K562 (cell line): ENCODE measurements around the gene NPTX2. TPM values are rescaled to one million over a fixed set of nuclear protein-coding genes. Genes with fewer than 3 reads are reported as not detected.

ENCODE experiments used
- ATAC-seq: fragments of 200-7000 bp; cut with Tn5 transposase; 3 replicates; pipeline ENCODE4 v1.9.1; 2020; ENCODE audit warnings: moderate library complexity
- BruUV-seq: library from RNA; stranded (reverse); fragments of 400-500 nt; replicated peaks from 2 replicates; lab custom pipeline; 2021; lab: Mats Ljungman, UMichigan
- CTCF ChIA-PET: fragments of 300-600 bp; formaldehyde crosslinking; extraction: SDS; loops from one replicate; lab custom pipeline; 2021; ENCODE audit warnings: low intra/inter-chr PET ratio; lab: Yijun Ruan, JAX
- POLR2A ChIA-PET: fragments of 300-600, 350-650 bp; sonication (Branson Sonifier 250); formaldehyde crosslinking; extraction: SDS; loops from one replicate; lab custom pipeline; 2021; ENCODE audit warnings: antibody characterized with exemption, inconsistent platforms; lab: Yijun Ruan, JAX
- DNase-seq, 4 experiments: peaks; one replicate each; pipeline versions ENCODE4 v3.0.0 to v3.0.0-alpha.2; 2011 to 2018; ENCODE audit warnings: low spot score in 3 of 4, mixed read lengths in 3 of 4; ENCODE audit errors: extremely low read depth in 1 of 4
- FAIRE-seq: peaks from 2 replicates; lab custom pipeline; 2011; peaks lifted over from hg19 to GRCh38; lab: Jason Lieb, UNC
- H2AFZ ChIP-seq: 2 replicates; pipeline ENCODE4 v1.6.0; 2011; ENCODE audit warnings: low read depth, low read length, control low read depth, inconsistent platforms
- H3K27ac ChIP-seq: fragments of 200-600 bp; 3 replicates; pipeline ENCODE4 v1.8.0; 2011; ENCODE audit warnings: low read depth, mild to moderate bottlenecking, control low read depth, inconsistent platforms, low read length, moderate library complexity, mixed read lengths; ENCODE audit errors: extremely low read depth
- H3K27me3 ChIP-seq, 2 experiments: fragments of 300-600 bp in 1 of 2; 2 replicates in 1 of 2; 3 replicates in 1 of 2; pipeline versions ENCODE4 v1.6.0 to v1.8.0; 2011; ENCODE audit warnings: inconsistent platforms in 2 of 2, low read length in 2 of 2, mild to moderate bottlenecking in 1 of 2, mixed read lengths in 1 of 2, moderate library complexity in 1 of 2; ENCODE audit not compliant: control insufficient read depth in 2 of 2, insufficient read depth in 2 of 2
- H3K36me3 ChIP-seq: fragments of 300-600 bp; 3 replicates; pipeline ENCODE4 v1.8.0; 2011; ENCODE audit warnings: mild to moderate bottlenecking, low read length, inconsistent platforms; ENCODE audit not compliant: control insufficient read depth, insufficient read depth
- H3K4me1 ChIP-seq, 2 experiments: fragments of 200-600 bp in 1 of 2; replicated peaks in 1 of 2; 2 replicates in 1 of 2; 3 replicates in 1 of 2; pipeline versions ENCODE4 v1.5.1 to v1.8.0; 2011; ENCODE audit warnings: inconsistent platforms in 2 of 2, low read length in 2 of 2, mild to moderate bottlenecking in 1 of 2, mixed read lengths in 1 of 2, moderate library complexity in 1 of 2; ENCODE audit not compliant: control insufficient read depth in 2 of 2, insufficient read depth in 2 of 2
- H3K4me2 ChIP-seq: 2 replicates; pipeline ENCODE4 v1.6.1; 2011; ENCODE audit warnings: low read length, control low read depth, inconsistent platforms, mixed read lengths; ENCODE audit not compliant: insufficient read depth
- H3K4me3 ChIP-seq: fragments of 200-600 bp; sonication (generic), shearing (Covaris generic); 2 replicates; pipeline ENCODE4 v1.5.1; 2016; ENCODE audit warnings: control low read depth, inconsistent platforms
- H3K79me2 ChIP-seq: fragments of 200-600 bp; 3 replicates; pipeline ENCODE4 v1.8.0; 2011; ENCODE audit warnings: low read length, inconsistent platforms; ENCODE audit not compliant: control insufficient read depth, insufficient read depth
- H3K9ac ChIP-seq, 2 experiments: 2 replicates each; pipeline versions ENCODE4 v1.6.0 to v1.6.1; 2011; ENCODE audit warnings: low read depth in 2 of 2, low read length in 2 of 2, control low read depth in 1 of 2, inconsistent platforms in 1 of 2, mild to moderate bottlenecking in 1 of 2, mixed read lengths in 1 of 2; ENCODE audit not compliant: insufficient read depth in 1 of 2
- H3K9me1 ChIP-seq: one replicate; pipeline ENCODE4 v1.6.0; 2011; ENCODE audit warnings: inconsistent platforms, mild to moderate bottlenecking, low read length, moderate library complexity; ENCODE audit not compliant: control insufficient read depth, insufficient read depth
- H3K9me3 ChIP-seq: replicated peaks from 2 replicates; pipeline ENCODE4 v1.5.1; 2011; ENCODE audit warnings: low read depth, low read length, inconsistent platforms; ENCODE audit not compliant: control insufficient read depth, insufficient read depth
- H4K20me1 ChIP-seq: replicated peaks from 2 replicates; pipeline ENCODE4 v1.6.1; 2011; ENCODE audit warnings: low read length, inconsistent platforms, mixed read lengths; ENCODE audit not compliant: control insufficient read depth, insufficient read depth
- ATF7 ChIP-seq: fragments of 450-650 bp; IDR thresholded peaks from 2 replicates; pipeline ENCODE4 v1.7.1; 2014; ENCODE audit warnings: mild to moderate bottlenecking, moderate library complexity
- CBFA2T2 ChIP-seq: fragments of 450-650 bp; conservative IDR thresholded peaks from 2 replicates; pipeline ENCODE4 v1.6.1; 2017; ENCODE audit warnings: mild to moderate bottlenecking
- CBX3 ChIP-seq, 2 experiments: IDR thresholded peaks; 1 replicate in 1 of 2; 2 replicates in 1 of 2; pipeline ENCODE4 v1.6.1; 2012; ENCODE audit warnings: inconsistent platforms in 2 of 2, low read length in 2 of 2, borderline replicate concordance in 1 of 2, control low read depth in 1 of 2
- MEIS2 ChIP-seq: fragments of 450-650 bp; IDR thresholded peaks from 2 replicates; pipeline ENCODE4 v1.6.1; 2014; ENCODE audit warnings: mild to moderate bottlenecking; ENCODE audit not compliant: partially characterized antibody
- MNT ChIP-seq, 2 experiments: fragments of 450-650 bp; conservative IDR thresholded peaks; 2 replicates each; pipeline ENCODE4 v1.6.1; 2017; ENCODE audit warnings: mild to moderate bottlenecking in 2 of 2, moderate library complexity in 2 of 2
- NBN ChIP-seq: fragments of 450-650 bp; IDR thresholded peaks from 2 replicates; pipeline ENCODE4 v1.6.1; 2016; ENCODE audit warnings: low read depth, mild to moderate bottlenecking
- NFE2 ChIP-seq: IDR thresholded peaks from 2 replicates; pipeline ENCODE4 v1.6.1; 2014; ENCODE audit warnings: antibody characterized with exemption, low read depth
- POLR2AphosphoS5 ChIP-seq: IDR thresholded peaks from 2 replicates; pipeline ENCODE4 v1.6.1; 2011; ENCODE audit warnings: mild to moderate bottlenecking, low read depth, low read length, moderate library complexity; ENCODE audit not compliant: control insufficient read depth, insufficient read depth
- XRCC4 ChIP-seq: IDR thresholded peaks from one replicate; pipeline ENCODE4 v1.6.1; 2011; ENCODE audit not compliant: insufficient read depth, insufficient read length; ENCODE audit errors: extremely low read depth
- ZNF780A ChIP-seq: fragments of 250-450 bp; sonication (Bioruptor Pico); IDR thresholded peaks from 2 replicates; pipeline ENCODE4 v1.5.0; 2021; ENCODE audit warnings: mild to moderate bottlenecking
- WGBS: fragments of 100-300 bp; shearing (Covaris generic); methylation state at CpG from one replicate; pipeline ENCODE4 v1.1.6; 2016; ENCODE audit warnings: low coverage, mixed read lengths; ENCODE audit not compliant: insufficient coverage; ENCODE audit errors: missing lambda C conversion rate; 5-methylcytosine and 5-hydroxymethylcytosine counted together
- in situ Hi-C: fragments of 300-500 bp; cut with MboI; formaldehyde crosslinking; loops from 4 replicates; pipeline ENCODE4 v1.15.0; 2018; ENCODE audit warnings: inconsistent platforms, mixed read lengths
- intact Hi-C: fragments of 100-400 bp; cut with micrococcal nuclease; formaldehyde crosslinking; loops from 2 replicates; pipeline ENCODE4 v1.14.2; 2022
- polyA plus RNA-seq, 8 experiments: library from polyadenylated mRNA; depleted of rRNA in 4 of 8; stranded (reverse) in 5 of 8; unstranded in 3 of 8; fragments of >200 nt; fragmentation: Nextera tagmentation in 2 of 8; fragmentation: Illumina TruSeq in 1 of 8; extraction: Ambion mirVana in 2 of 8; extraction: Trizol in 1 of 8; gene quantifications; 2 replicates each; pipeline versions ENCODE4 v1.2.1 to v1.2.3, GENCODE V29; 2011 to 2014; ENCODE audit warnings: inconsistent platforms in 1 of 8, missing spikeins in 1 of 8
- total RNA-seq, 7 experiments: library from RNA; depleted of rRNA in 6 of 7; stranded (reverse); fragments of >200 nt in 6 of 7; fragmentation: Illumina TruSeq in 2 of 7; extraction: Trizol in 2 of 7; gene quantifications; 2 replicates each; pipeline versions ENCODE4 v1.2.1 to v1.2.3, GENCODE V29; 2011 to 2021; ENCODE audit warnings: low replicate concordance in 1 of 7

NPTX2 gene
- total and polyA plus RNA-seq, 9 of the 15 experiments (the other 6 are each of a cell fraction or from before 2014, with no cell fraction given) = 0.07 TPM; not detected in 8

DNA sequence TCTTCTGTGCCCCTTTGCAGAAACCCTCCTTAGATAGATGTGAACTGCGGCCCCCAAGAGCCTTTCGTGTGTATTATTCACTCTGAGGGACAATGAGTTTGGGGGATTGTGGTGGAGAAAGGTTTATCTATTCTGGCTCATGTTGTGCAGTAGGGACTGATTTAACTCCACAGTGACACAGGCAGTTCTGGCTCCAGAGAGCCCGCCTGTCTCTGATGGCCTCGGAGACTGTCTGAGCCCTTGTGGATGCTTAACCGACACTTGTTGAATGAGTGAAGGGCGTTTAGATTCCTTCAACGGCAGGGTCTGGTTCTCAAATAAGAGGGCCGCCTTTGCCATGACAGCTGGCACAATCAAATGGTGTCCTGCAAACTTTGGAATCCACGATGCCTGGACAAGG, 5.8 kb downstream of the NPTX2 start (continued):
- TF ChIP-seq MEIS2 (no peak), ZNF780A (CRISPR knock-in tag) (no peak)

- ATAC-seq (no peak), DNase-seq (no peak), FAIRE-seq (no peak)
- WGBS = under 1% methylated on average over 25 of the region's 28 CpGs
- Histone ChIP-seq H4K20me1 (peaks cover 4% of the 10 kb centered on the region; the same call in 1 of the 2 replicates), H3K9ac (no peak overlapping the region), H3K27ac (no peak overlapping the region), H3K9me3 (no peaks in the 10 kb centered on the region), H3K4me3 (no peak overlapping the region), H3K27me3 (peaks cover 8 to 76% of the 10 kb centered on the region in 2 experiments; a peak in 4 of 5 replicates), H2AFZ (no peak overlapping the region), H3K4me2 (no peak overlapping the region), H3K4me1 (0 out of 5 replicates have a peak, but pooled peaks cover 0 to under 1% of the 10 kb centered on the region in 2 experiments), H3K36me3 (no peaks in the 10 kb centered on the region), H3K9me1 (no peaks in the 10 kb centered on the region), H3K79me2 (no peaks in the 10 kb centered on the region)
- no peak for TF ChIP-seq POLR2AphosphoS5
- TF ChIP-seq CBX3 (IDR thresholded peaks at IDR 0.05; ENCODE audit: borderline replicate concordance in 1 of 2, low read length in 2 of 2) = no peak
- TF ChIP-seq ATF7 = no peak
- TF ChIP-seq NBN = no peak
- TF ChIP-seq XRCC4 = no peak
- TF ChIP-seq NFE2 = no peak
- no peak for TF ChIP-seq CBFA2T2
- TF ChIP-seq MNT (conservative IDR thresholded peaks at IDR 0.05) = no peak
- intact Hi-C loops = no loop called here
- POLR2A ChIA-PET = interaction anchor here (0.6 to 0.7 kb wide), 2 partner anchors 15 to 20 kb away, joined by 3 read pairs; no protein-coding TSS in a partner anchor
- CTCF ChIA-PET = no interaction called here
- BruUV-seq = no TSS peak
- in situ Hi-C loops = no loop called here
Measured at GRCh38 chr7:98624846-98625420, 7.8 kb downstream of the NPTX2 start.
